Measurements from ENCODE around the gene MRPL42. TPM values are rescaled to one million over a fixed set of nuclear protein-coding genes. Genes with fewer than 3 reads are reported as not detected.

MRPL42 gene
- total and polyA plus RNA-seq, 5 donors from 2014 or later: 43.2 to 121 (median 96.4) TPM

- Histone ChIP-seq H3K27me3 (ENCODE audit: control insufficient read depth, insufficient read depth, low read length) (no peaks in the 10 kb centered on the region), H3K9me3 (ENCODE audit: control insufficient read depth in 2 of 2, low read length in 2 of 2) (no peaks in the 10 kb centered on the region), H3K27ac (ENCODE audit: insufficient read depth, low read length, poor library complexity, severe bottlenecking) (no peak overlapping the region), H3K4me3 (ENCODE audit: low read depth, low read length) (no peak overlapping the region), H3K36me3 (ENCODE audit: control insufficient read depth, insufficient read depth, low read length) (peaks cover 5% of the 10 kb centered on the region), H3K4me1 (ENCODE audit: control insufficient read depth, insufficient read depth, low read length, poor library complexity, severe bottlenecking) (peaks cover 24% of the 10 kb centered on the region)
- no peaks in the 10 kb centered on the region for H3K27me3 Mint-ChIP-seq
- ATAC-seq (ENCODE audit: low read depth in 2 of 2): no peak
- H3K4me1 Mint-ChIP-seq: peaks cover 28 to 38% (median 34%) of the 10 kb centered on the region in 4 donors
- no peak overlapping the region for H3K27ac Mint-ChIP-seq
- no peak for DNase-seq
- peak overlapping the region in 3 of 4 donors; percentile 57 to 76 (median 67) for H3K4me3 Mint-ChIP-seq
- peaks cover 0 to 3% (median 0%) of the 10 kb centered on the region in 7 donors for H3K9me3 Mint-ChIP-seq
- peaks cover 12% of the 10 kb centered on the region for H3K36me3 Mint-ChIP-seq
Measured at GRCh38 chr12:93465841-93466240, 1.5 kb upstream of the MRPL42 start.

GRCh38 chr12:93466625-93467350, 526 bp upstream of the MRPL42 start:
- Mint-ChIP-seq H3K4me1 (peaks cover 28 to 46% (median 37%) of the 10 kb centered on the region in 4 donors), H3K4me3 (peak overlapping the region; percentile 86 to 97 (median 94)), H3K36me3 (peaks cover 15% of the 10 kb centered on the region), H3K27me3 (no peaks in the 10 kb centered on the region), H3K9me3 (peaks cover 0 to 3% (median 0%) of the 10 kb centered on the region in 7 donors), H3K27ac (peak overlapping the region; percentile 83 to 98 (median 98))
- H3K4me1 ChIP-seq (ENCODE audit: control insufficient read depth, insufficient read depth, low read length, poor library complexity, severe bottlenecking): peaks cover 24% of the 10 kb centered on the region
- H3K27me3 ChIP-seq (ENCODE audit: control insufficient read depth, insufficient read depth, low read length): no peaks in the 10 kb centered on the region
- no peaks in the 10 kb centered on the region for H3K9me3 ChIP-seq (ENCODE audit: control insufficient read depth in 2 of 2, low read length in 2 of 2)
- ATAC-seq (ENCODE audit: low read depth in 2 of 2): no peak
- H3K36me3 ChIP-seq (ENCODE audit: control insufficient read depth, insufficient read depth, low read length): peaks cover 13% of the 10 kb centered on the region
- peak overlapping the region; percentile 94 for H3K4me3 ChIP-seq (ENCODE audit: low read depth, low read length)
- DNase-seq: peak in 1 of 3 donors; percentile 2
- peak overlapping the region; percentile 88 for H3K27ac ChIP-seq (ENCODE audit: insufficient read depth, low read length, poor library complexity, severe bottlenecking)

- H3K4me1 Mint-ChIP-seq: peaks cover 28 to 48% (median 39%) of the 10 kb centered on the region in 4 donors
- H3K36me3 ChIP-seq (ENCODE audit: control insufficient read depth, insufficient read depth, low read length): peaks cover 16% of the 10 kb centered on the region
- peak overlapping the region; percentile 86 to 97 (median 94) for H3K4me3 Mint-ChIP-seq
- peak overlapping the region; percentile 88 for H3K27ac ChIP-seq (ENCODE audit: insufficient read depth, low read length, poor library complexity, severe bottlenecking)
- peak overlapping the region; percentile 94 for H3K4me3 ChIP-seq (ENCODE audit: low read depth, low read length)
- no peaks in the 10 kb centered on the region for H3K27me3 Mint-ChIP-seq
- peak in 1 of 3 donors; percentile 40 for DNase-seq
- ATAC-seq (ENCODE audit: low read depth in 2 of 2): no peak
- H3K27ac Mint-ChIP-seq: peak overlapping the region; percentile 83 to 98 (median 98)
- peaks cover 0 to 3% (median 0%) of the 10 kb centered on the region in 7 donors for H3K9me3 Mint-ChIP-seq
- peaks cover 20% of the 10 kb centered on the region for H3K36me3 Mint-ChIP-seq
- H3K4me1 ChIP-seq (ENCODE audit: control insufficient read depth, insufficient read depth, low read length, poor library complexity, severe bottlenecking): peaks cover 24% of the 10 kb centered on the region
- H3K9me3 ChIP-seq (ENCODE audit: control insufficient read depth in 2 of 2, low read length in 2 of 2): no peaks in the 10 kb centered on the region
- H3K27me3 ChIP-seq (ENCODE audit: control insufficient read depth, insufficient read depth, low read length): no peaks in the 10 kb centered on the region
Measured at GRCh38 chr12:93468008-93468371, 676 bp downstream of the MRPL42 start.

- H3K4me1 Mint-ChIP-seq: peaks cover 28 to 48% (median 39%) of the 10 kb centered on the region in 4 donors
- Histone ChIP-seq H3K27ac (ENCODE audit: insufficient read depth, low read length, poor library complexity, severe bottlenecking) (no peak overlapping the region), H3K27me3 (ENCODE audit: control insufficient read depth, insufficient read depth, low read length) (no peaks in the 10 kb centered on the region), H3K4me3 (ENCODE audit: low read depth, low read length) (peak overlapping the region; percentile 94), H3K4me1 (ENCODE audit: control insufficient read depth, insufficient read depth, low read length, poor library complexity, severe bottlenecking) (peaks cover 24% of the 10 kb centered on the region), H3K36me3 (ENCODE audit: control insufficient read depth, insufficient read depth, low read length) (peaks cover 25% of the 10 kb centered on the region), H3K9me3 (ENCODE audit: control insufficient read depth in 2 of 2, low read length in 2 of 2) (no peaks in the 10 kb centered on the region)
- H3K9me3 Mint-ChIP-seq: peaks cover 0 to 3% (median 0%) of the 10 kb centered on the region in 7 donors
- H3K27me3 Mint-ChIP-seq: no peaks in the 10 kb centered on the region
- peaks cover 24% of the 10 kb centered on the region for H3K36me3 Mint-ChIP-seq
- DNase-seq (no peak), ATAC-seq (ENCODE audit: low read depth in 2 of 2) (no peak)
- peak overlapping the region in 3 of 4 donors; percentile 11 to 86 (median 73) for H3K4me3 Mint-ChIP-seq
- no peak overlapping the region for H3K27ac Mint-ChIP-seq
Measured at GRCh38 chr12:93469386-93469785, 2.1 kb downstream of the MRPL42 start.

- DNase-seq (no peak), ATAC-seq (ENCODE audit: low read depth in 2 of 2) (no peak)
- peak overlapping the region in 1 of 3 donors; percentile 7 for H3K27ac Mint-ChIP-seq
- H3K36me3 Mint-ChIP-seq: peaks cover 23% of the 10 kb centered on the region
- Histone ChIP-seq H3K9me3 (ENCODE audit: control insufficient read depth in 2 of 2, low read length in 2 of 2) (no peaks in the 10 kb centered on the region), H3K4me3 (ENCODE audit: low read depth, low read length) (no peak overlapping the region), H3K4me1 (ENCODE audit: control insufficient read depth, insufficient read depth, low read length, poor library complexity, severe bottlenecking) (no peaks in the 10 kb centered on the region), H3K27me3 (ENCODE audit: control insufficient read depth, insufficient read depth, low read length) (no peaks in the 10 kb centered on the region), H3K36me3 (ENCODE audit: control insufficient read depth, insufficient read depth, low read length) (peaks cover 59% of the 10 kb centered on the region), H3K27ac (ENCODE audit: insufficient read depth, low read length, poor library complexity, severe bottlenecking) (no peak overlapping the region)
- peaks cover 0 to 14% (median 8%) of the 10 kb centered on the region in 4 donors for H3K4me1 Mint-ChIP-seq
- H3K9me3 Mint-ChIP-seq: no peaks in the 10 kb centered on the region
- no peaks in the 10 kb centered on the region for H3K27me3 Mint-ChIP-seq
- H3K4me3 Mint-ChIP-seq: no peak overlapping the region
Measured at GRCh38 chr12:93476555-93476954, 9.2 kb downstream of the MRPL42 start.

GRCh38 chr12:93482721-93483120, 15.4 kb downstream of the MRPL42 start:
- Mint-ChIP-seq H3K36me3 (peaks cover 18% of the 10 kb centered on the region), H3K27me3 (no peaks in the 10 kb centered on the region), H3K4me3 (no peak overlapping the region), H3K4me1 (peaks cover 0 to 10% (median 7%) of the 10 kb centered on the region in 4 donors), H3K9me3 (no peaks in the 10 kb centered on the region), H3K27ac (peak overlapping the region in 1 of 3 donors; percentile 41)
- H3K27me3 ChIP-seq (ENCODE audit: control insufficient read depth, insufficient read depth, low read length): no peaks in the 10 kb centered on the region
- no peak overlapping the region for H3K27ac ChIP-seq (ENCODE audit: insufficient read depth, low read length, poor library complexity, severe bottlenecking)
- H3K4me1 ChIP-seq (ENCODE audit: control insufficient read depth, insufficient read depth, low read length, poor library complexity, severe bottlenecking): no peaks in the 10 kb centered on the region
- H3K9me3 ChIP-seq (ENCODE audit: control insufficient read depth in 2 of 2, low read length in 2 of 2): no peaks in the 10 kb centered on the region
- ATAC-seq (ENCODE audit: low read depth in 2 of 2): no peak
- peaks cover 78% of the 10 kb centered on the region for H3K36me3 ChIP-seq (ENCODE audit: control insufficient read depth, insufficient read depth, low read length)
- DNase-seq: no peak
- H3K4me3 ChIP-seq (ENCODE audit: low read depth, low read length): no peak overlapping the region

- Mint-ChIP-seq H3K27ac (peak overlapping the region in 1 of 3 donors; percentile 41), H3K27me3 (no peaks in the 10 kb centered on the region), H3K9me3 (no peaks in the 10 kb centered on the region), H3K4me1 (peaks cover 0 to 10% (median 7%) of the 10 kb centered on the region in 4 donors), H3K36me3 (peaks cover 19% of the 10 kb centered on the region), H3K4me3 (no peak overlapping the region)
- peaks cover 78% of the 10 kb centered on the region for H3K36me3 ChIP-seq (ENCODE audit: control insufficient read depth, insufficient read depth, low read length)
- no peaks in the 10 kb centered on the region for H3K4me1 ChIP-seq (ENCODE audit: control insufficient read depth, insufficient read depth, low read length, poor library complexity, severe bottlenecking)
- H3K9me3 ChIP-seq (ENCODE audit: control insufficient read depth in 2 of 2, low read length in 2 of 2): no peaks in the 10 kb centered on the region
- no peak overlapping the region for H3K27ac ChIP-seq (ENCODE audit: insufficient read depth, low read length, poor library complexity, severe bottlenecking)
- DNase-seq: no peak
- H3K27me3 ChIP-seq (ENCODE audit: control insufficient read depth, insufficient read depth, low read length): no peaks in the 10 kb centered on the region
- no peak overlapping the region for H3K4me3 ChIP-seq (ENCODE audit: low read depth, low read length)
- no peak for ATAC-seq (ENCODE audit: low read depth in 2 of 2)
Measured at GRCh38 chr12:93483151-93483807, 16.0 kb downstream of the MRPL42 start.

All from CD4-positive, CD25-positive, alpha-beta regulatory T cell (primary cell).